Trophoblast cell (in vitro differentiated cells and primary cell): ENCODE data around the gene CCDC57.

Experiments used
- DNase-seq, 2 donors: peaks; one replicate each; pipeline ENCODE4 v3.0.0-alpha.2; 2016
- H2AFZ ChIP-seq: 2 replicates; pipeline ENCODE4 v1.6.1; 2013; ENCODE audit warnings: low read length, moderate library complexity, mild to moderate bottlenecking; ENCODE audit not compliant: insufficient read depth, poor library complexity
- H2AK5ac ChIP-seq: 2 replicates; pipeline ENCODE4 v1.6.1; 2013; ENCODE audit warnings: mild to moderate bottlenecking, low read length
- H2BK120ac ChIP-seq: 2 replicates; pipeline ENCODE4 v1.6.1; 2013; ENCODE audit warnings: low read length, mild to moderate bottlenecking, moderate library complexity; ENCODE audit not compliant: insufficient read depth, poor library complexity
- H2BK12ac ChIP-seq: 2 replicates; pipeline ENCODE4 v1.6.1; 2013; ENCODE audit warnings: mild to moderate bottlenecking, low read length, moderate library complexity
- H2BK5ac ChIP-seq: 2 replicates; pipeline ENCODE4 v1.6.1; 2013; ENCODE audit warnings: low read length, low read depth, moderate library complexity, mild to moderate bottlenecking; ENCODE audit not compliant: poor library complexity
- H3K14ac ChIP-seq: 2 replicates; pipeline ENCODE4 v1.6.1; 2013; ENCODE audit warnings: mild to moderate bottlenecking, low read length
- H3K18ac ChIP-seq: 2 replicates; pipeline ENCODE4 v1.6.1; 2013; ENCODE audit warnings: mild to moderate bottlenecking, low read length
- H3K23ac ChIP-seq: 2 replicates; pipeline ENCODE4 v1.6.1; 2013; ENCODE audit warnings: low read length
- H3K27ac ChIP-seq: 2 replicates; pipeline ENCODE4 v1.5.1; 2013; ENCODE audit warnings: low read depth, mild to moderate bottlenecking, inconsistent platforms, low read length, moderate library complexity
- H3K27me3 ChIP-seq: 2 replicates; pipeline ENCODE4 v1.6.1; 2013; ENCODE audit warnings: inconsistent platforms, mild to moderate bottlenecking, low read length, moderate library complexity; ENCODE audit not compliant: insufficient read depth
- H3K36me3 ChIP-seq, 2 experiments: 1 replicate in 1 of 2; 2 replicates in 1 of 2; pipeline ENCODE4 v1.6.1; 2013; ENCODE audit warnings: low read length in 2 of 2, mild to moderate bottlenecking in 2 of 2, moderate library complexity in 1 of 2; ENCODE audit not compliant: insufficient read depth in 2 of 2, control insufficient read depth in 1 of 2
- H3K4ac ChIP-seq: 2 replicates; pipeline ENCODE4 v1.6.1; 2013; ENCODE audit warnings: low read depth, mild to moderate bottlenecking, low read length, moderate library complexity
- H3K4me1 ChIP-seq, 2 experiments: 1 replicate in 1 of 2; 2 replicates in 1 of 2; pipeline ENCODE4 v1.6.1; 2013; ENCODE audit warnings: low read length in 2 of 2, mild to moderate bottlenecking in 2 of 2, moderate library complexity in 1 of 2; ENCODE audit not compliant: insufficient read depth in 2 of 2, control insufficient read depth in 1 of 2
- H3K4me2 ChIP-seq: 2 replicates; pipeline ENCODE4 v1.6.1; 2013; ENCODE audit warnings: inconsistent platforms, mild to moderate bottlenecking, low read length, moderate library complexity
- H3K4me3 ChIP-seq: 2 replicates; pipeline ENCODE4 v1.5.1; 2013; ENCODE audit warnings: mild to moderate bottlenecking, low read depth, low read length, inconsistent platforms
- H3K79me1 ChIP-seq: one replicate; pipeline ENCODE4 v1.6.1; 2013; ENCODE audit warnings: low read length
- H3K79me2 ChIP-seq: 2 replicates; pipeline ENCODE4 v1.6.1; 2013; ENCODE audit warnings: low read length, mild to moderate bottlenecking; ENCODE audit not compliant: control insufficient read depth, insufficient read depth, poor library complexity
- H3K9ac ChIP-seq: 2 replicates; pipeline ENCODE4 v1.6.1; 2013; ENCODE audit warnings: mild to moderate bottlenecking, low read length
- H3K9me3 ChIP-seq: 2 replicates; pipeline ENCODE4 v1.6.1; 2013; ENCODE audit warnings: low read depth, mild to moderate bottlenecking, control low read depth, inconsistent platforms, low read length; ENCODE audit not compliant: insufficient read depth
- H4K12ac ChIP-seq: 2 replicates; pipeline ENCODE4 v1.6.1; 2013; ENCODE audit warnings: low read depth, mild to moderate bottlenecking, low read length, moderate library complexity
- H4K8ac ChIP-seq: 2 replicates; pipeline ENCODE4 v1.6.1; 2013; ENCODE audit warnings: low read depth, mild to moderate bottlenecking, low read length, moderate library complexity
- H4K91ac ChIP-seq: one replicate; pipeline ENCODE4 v1.6.1; 2013; ENCODE audit warnings: low read depth, mild to moderate bottlenecking, low read length, moderate library complexity
- WGBS: extraction: QIAGEN DNeasy Blood & Tissue Kit; methylation state at CpG from one replicate; pipeline ENCODE4 v1.1.7; 2013; ENCODE audit warnings: missing lambda C conversion rate; ENCODE audit not compliant: insufficient read length, insufficient coverage; ENCODE audit errors: extremely low coverage; 5-methylcytosine and 5-hydroxymethylcytosine counted together

Gene CCDC57

GRCh38 chr17:82085931-82086764, 126.5 kb downstream of the CCDC57 start:
- H3K18ac ChIP-seq = no peak overlapping the region
- no peak overlapping the region for H4K91ac ChIP-seq
- peaks cover 99% of the 10 kb centered on the region in 2 experiments for H3K36me3 ChIP-seq
- H3K79me2 ChIP-seq = no peaks in the 10 kb centered on the region
- H4K8ac ChIP-seq = no peak overlapping the region
- no peak overlapping the region for H2BK12ac ChIP-seq
- H2BK5ac ChIP-seq = no peak overlapping the region
- no peaks in the 10 kb centered on the region for H3K27me3 ChIP-seq
- H2AK5ac ChIP-seq = no peak overlapping the region
- H4K12ac ChIP-seq = no peak overlapping the region
- no CpG with 5 or more reads among the region's 25 CpGs for WGBS
- no peak overlapping the region for H3K4me3 ChIP-seq
- no peaks in the 10 kb centered on the region for H3K79me1 ChIP-seq
- no peaks in the 10 kb centered on the region for H3K4me1 ChIP-seq
- no peak overlapping the region for H3K4ac ChIP-seq
- H3K4me2 ChIP-seq = no peak overlapping the region
- no peak overlapping the region for H3K14ac ChIP-seq
- no peak for DNase-seq
- no peak overlapping the region for H3K27ac ChIP-seq
- H3K9me3 ChIP-seq = peaks cover 8% of the 10 kb centered on the region
- no peak overlapping the region for H2BK120ac ChIP-seq
- no peak overlapping the region for H3K23ac ChIP-seq
- H3K9ac ChIP-seq = no peak overlapping the region
- H2AFZ ChIP-seq = no peak overlapping the region

- Histone ChIP-seq H3K4me2 (no peak overlapping the region), H3K27me3 (no peaks in the 10 kb centered on the region), H3K36me3 (peaks cover 99 to 100% of the 10 kb centered on the region in 2 experiments), H2BK120ac (no peak overlapping the region), H3K14ac (no peak overlapping the region), H3K79me1 (no peaks in the 10 kb centered on the region), H3K79me2 (no peaks in the 10 kb centered on the region), H2BK12ac (no peak overlapping the region), H3K4me3 (peak overlapping the region; percentile 42), H3K23ac (no peak overlapping the region), H3K27ac (no peak overlapping the region), H2AK5ac (no peak overlapping the region), H4K91ac (no peak overlapping the region), H3K9me3 (peaks cover 8% of the 10 kb centered on the region), H3K4me1 (no peaks in the 10 kb centered on the region), H3K4ac (no peak overlapping the region), H4K8ac (no peak overlapping the region), H3K9ac (no peak overlapping the region), H4K12ac (no peak overlapping the region), H2BK5ac (no peak overlapping the region), H2AFZ (no peak overlapping the region), H3K18ac (no peak overlapping the region)
- no CpG with 5 or more reads among the region's 49 CpGs for WGBS
- no peak for DNase-seq
Measured at GRCh38 chr17:82085031-82085861, 127.4 kb downstream of the CCDC57 start.

DNA sequence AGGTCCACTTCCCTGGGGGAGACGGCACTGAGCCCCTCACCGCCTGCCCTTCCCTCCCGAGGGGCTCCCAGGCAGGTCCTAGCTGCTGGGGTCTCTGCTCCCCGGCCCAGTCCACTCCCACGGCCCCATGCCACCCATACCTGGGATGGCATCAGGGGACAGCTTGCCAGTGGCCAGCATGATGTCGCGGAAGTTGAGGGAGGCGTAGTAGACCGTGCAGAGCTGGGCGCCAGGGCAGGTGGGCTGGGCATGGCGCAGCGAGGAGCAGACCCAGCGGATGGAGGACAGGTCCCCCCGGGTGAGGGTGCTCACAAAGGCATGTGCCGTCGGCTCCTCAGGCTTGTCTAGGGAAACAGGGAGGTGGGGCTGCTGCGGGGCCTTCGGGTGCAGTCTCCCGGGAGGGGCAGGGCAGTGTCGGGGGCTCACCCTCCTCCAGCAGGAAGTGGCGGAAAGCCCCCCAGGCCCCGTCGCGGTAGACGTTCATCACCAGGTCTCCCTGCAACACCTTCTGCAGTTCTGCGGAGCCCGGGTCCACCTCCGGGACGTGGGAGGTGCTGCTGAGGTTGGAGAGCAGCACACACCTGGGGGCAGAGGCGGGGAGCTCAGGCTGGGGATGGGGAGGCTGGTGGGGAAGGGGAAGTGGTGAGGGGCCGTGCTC, 128.1 kb downstream of the CCDC57 start:
- H3K14ac ChIP-seq = no peak overlapping the region

DNA sequence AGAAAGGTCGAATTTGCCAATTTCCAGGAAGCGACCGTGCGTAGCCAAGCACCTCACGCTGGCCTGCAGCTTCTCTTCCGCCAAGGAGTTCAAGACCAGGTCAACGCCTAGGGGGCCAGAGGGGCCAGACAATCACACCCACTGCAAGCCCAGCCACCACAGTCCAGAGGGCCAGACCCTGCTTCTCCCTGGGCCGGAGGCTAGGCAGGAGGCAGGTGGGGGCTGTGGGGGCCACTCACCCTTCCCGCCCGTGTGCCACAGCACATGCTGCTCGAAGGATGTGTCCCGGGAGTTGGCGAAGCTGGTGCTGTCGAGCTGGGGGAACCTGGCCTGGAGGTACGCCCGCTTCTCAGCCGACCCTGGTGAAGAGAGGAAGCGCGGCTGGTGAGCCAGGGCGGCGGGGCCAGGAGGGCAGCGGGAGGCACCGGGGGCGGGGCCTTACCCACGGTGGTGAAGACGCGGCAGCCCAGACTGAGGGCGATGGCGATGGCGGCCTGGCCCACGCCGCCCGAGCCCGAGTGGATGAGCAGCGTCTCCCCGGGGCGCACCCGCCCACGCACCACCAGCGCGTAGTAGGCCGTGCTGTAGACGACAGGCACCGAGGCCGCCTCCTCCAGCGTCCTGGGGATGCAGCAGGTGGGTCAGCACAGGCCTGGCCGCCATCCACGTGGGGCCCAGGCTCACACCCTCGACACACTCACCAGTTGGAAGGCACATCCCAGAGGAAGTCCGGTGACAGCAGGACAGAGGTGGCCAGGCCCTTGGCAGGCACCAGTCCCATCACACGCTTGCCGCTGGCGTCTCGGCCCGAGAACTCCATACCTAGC, 128.9 kb downstream of the CCDC57 start:
- Histone ChIP-seq H4K12ac (no peak overlapping the region), H3K4ac (no peak overlapping the region), H3K9me3 (peaks cover 10% of the 10 kb centered on the region), H3K27ac (no peak overlapping the region), H2BK5ac (no peak overlapping the region), H2AFZ (no peak overlapping the region), H4K91ac (no peak overlapping the region), H3K18ac (no peak overlapping the region), H2BK12ac (no peak overlapping the region), H3K79me1 (no peaks in the 10 kb centered on the region), H3K36me3 (peaks cover 98 to 99% of the 10 kb centered on the region in 2 experiments), H3K14ac (no peak overlapping the region), H3K79me2 (no peaks in the 10 kb centered on the region), H2AK5ac (no peak overlapping the region), H2BK120ac (no peak overlapping the region), H3K4me2 (no peak overlapping the region), H3K4me3 (no peak overlapping the region), H3K27me3 (no peaks in the 10 kb centered on the region), H3K23ac (no peak overlapping the region), H4K8ac (no peak overlapping the region), H3K9ac (no peak overlapping the region), H3K4me1 (no peaks in the 10 kb centered on the region)
- no CpG with 5 or more reads among the region's 55 CpGs for WGBS
- DNase-seq = no peak

More for the DNA sequence above, 128.1 kb downstream of the CCDC57 start:
- Histone ChIP-seq H2BK5ac (no peak overlapping the region), H3K4me1 (no peaks in the 10 kb centered on the region), H4K91ac (no peak overlapping the region), H3K79me1 (no peaks in the 10 kb centered on the region), H2AFZ (no peak overlapping the region), H3K36me3 (peaks cover 99% of the 10 kb centered on the region in 2 experiments), H3K4me2 (no peak overlapping the region), H3K18ac (no peak overlapping the region), H3K79me2 (no peaks in the 10 kb centered on the region), H4K8ac (no peak overlapping the region), H3K23ac (no peak overlapping the region), H4K12ac (no peak overlapping the region), H2BK12ac (no peak overlapping the region), H2AK5ac (no peak overlapping the region), H3K9ac (no peak overlapping the region), H3K4me3 (no peak overlapping the region), H3K27ac (no peak overlapping the region), H3K4ac (no peak overlapping the region), H3K27me3 (no peaks in the 10 kb centered on the region), H3K9me3 (peaks cover 8% of the 10 kb centered on the region), H2BK120ac (no peak overlapping the region)
- WGBS = no CpG with 5 or more reads among the region's 31 CpGs
- DNase-seq = no peak
